Transverse colon (tissue), 4 donors: ENCODE results near the gene GAS7. TPM values are rescaled to one million over a fixed set of nuclear protein-coding genes. Genes with fewer than 3 reads are reported as not detected.

ENCODE experiments used
- DNase-seq: peaks from one replicate; pipeline ENCODE4 v3.0.0-alpha.2; 2019
- H3K27ac ChIP-seq, 4 donors: fragments of 200-600 bp; sonication (generic); 2 replicates each; pipeline ENCODE4 v1.5.1; 2016 to 2018; ENCODE audit warnings: inconsistent platforms in 4 of 4
- H3K27me3 ChIP-seq: fragments of 200-600 bp; sonication (generic); 2 replicates; pipeline ENCODE4 v1.5.1; 2017; ENCODE audit warnings: inconsistent platforms
- H3K36me3 ChIP-seq, 4 donors: fragments of 200-600 bp; sonication (generic); 2 replicates each; pipeline ENCODE4 v1.5.1; 2017 to 2019; ENCODE audit warnings: inconsistent platforms in 4 of 4
- H3K4me1 ChIP-seq, 4 donors: fragments of 200-600 bp; sonication (generic); 2 replicates each; pipeline ENCODE4 v1.5.1; 2017 to 2020; ENCODE audit warnings: inconsistent platforms in 4 of 4
- H3K4me3 ChIP-seq, 4 donors: fragments of 200-600 bp; sonication (generic); 1 replicate in 1 of 4; 2 replicates in 3 of 4; pipeline versions ENCODE4 v1.5.1 to v1.6.1; 2017 to 2019; ENCODE audit warnings: inconsistent platforms in 4 of 4
- H3K9me3 ChIP-seq, 2 donors: fragments of 200-600 bp; sonication (generic); 2 replicates each; pipeline ENCODE4 v1.5.1; 2017 to 2019; ENCODE audit warnings: inconsistent platforms in 2 of 2
- EP300 ChIP-seq: sonication (generic); formaldehyde crosslinking; IDR thresholded peaks from one replicate; pipeline ENCODE4 v1.6.1; 2017; ENCODE audit warnings: antibody characterized with exemption, low read depth
- POLR2A ChIP-seq: fragments of 450-650 bp; IDR thresholded peaks from one replicate; pipeline ENCODE4 v1.6.1; 2016; ENCODE audit warnings: antibody characterized with exemption, mild to moderate bottlenecking, moderate library complexity
- POLR2AphosphoS5 ChIP-seq, 3 donors: sonication (generic); formaldehyde crosslinking; IDR thresholded peaks; one replicate each; pipeline ENCODE4 v1.6.1; 2016; ENCODE audit warnings: antibody characterized with exemption in 3 of 3
- WGBS, 2 donors: methylation state at CpG; one replicate each; pipeline ENCODE4 v1.1.5; 2018; ENCODE audit warnings: low coverage in 1 of 2; 5-methylcytosine and 5-hydroxymethylcytosine counted together
- in situ Hi-C, 4 donors: fragments of 200-750 bp; cut with MboI; loops; one replicate each; pipeline versions ENCODE4 v1.15.0 to v1.15.1; 2017; ENCODE audit warnings: low sequenced_read_pairs in 3 of 4, low pct_ligation_motif_present in 1 of 4, low pct_unique_long_range_greater_than_20kb in 1 of 4
- intact Hi-C: fragments of 100-400 bp; cut with DNase I; formaldehyde crosslinking; loops from one replicate; pipeline ENCODE4 v1.15.1; 2023; ENCODE audit warnings: low total_unique reads
- total RNA-seq, 4 donors: library from RNA; depleted of rRNA; stranded (reverse); fragments of >200 nt; gene quantifications; one replicate each; pipeline ENCODE4 v1.1.0, GENCODE V29; 2016
- TF ChIP-seq, protein P1 (sequence below), 5 experiments: fragments of 200-600 bp in 3 of 5; fragments of 450-650 bp in 2 of 5; sonication (generic) in 3 of 5; IDR thresholded peaks; 1 replicate in 2 of 5; 2 replicates in 3 of 5; pipeline ENCODE4 v1.5.1; 2016 to 2017; ENCODE audit warnings: antibody characterized with exemption in 5 of 5, inconsistent platforms in 3 of 5, mild to moderate bottlenecking in 2 of 5, moderate library complexity in 1 of 5

Gene GAS7
- total RNA-seq, 4 donors from 2014 or later = 9.2 to 59.1 (median 15.2) TPM

- no peak for DNase-seq
- Histone ChIP-seq H3K4me1 (no peaks in the 10 kb centered on the region), H3K27me3 (no peaks in the 10 kb centered on the region), H3K9me3 (no peaks in the 10 kb centered on the region), H3K4me3 (no peak overlapping the region), H3K36me3 (no peaks in the 10 kb centered on the region), H3K27ac (no peak overlapping the region)
- TF ChIP-seq EP300 (no peak), POLR2AphosphoS5 (IDR thresholded peaks at IDR 0.05) (no peak)
- TF ChIP-seq, protein P1, sequence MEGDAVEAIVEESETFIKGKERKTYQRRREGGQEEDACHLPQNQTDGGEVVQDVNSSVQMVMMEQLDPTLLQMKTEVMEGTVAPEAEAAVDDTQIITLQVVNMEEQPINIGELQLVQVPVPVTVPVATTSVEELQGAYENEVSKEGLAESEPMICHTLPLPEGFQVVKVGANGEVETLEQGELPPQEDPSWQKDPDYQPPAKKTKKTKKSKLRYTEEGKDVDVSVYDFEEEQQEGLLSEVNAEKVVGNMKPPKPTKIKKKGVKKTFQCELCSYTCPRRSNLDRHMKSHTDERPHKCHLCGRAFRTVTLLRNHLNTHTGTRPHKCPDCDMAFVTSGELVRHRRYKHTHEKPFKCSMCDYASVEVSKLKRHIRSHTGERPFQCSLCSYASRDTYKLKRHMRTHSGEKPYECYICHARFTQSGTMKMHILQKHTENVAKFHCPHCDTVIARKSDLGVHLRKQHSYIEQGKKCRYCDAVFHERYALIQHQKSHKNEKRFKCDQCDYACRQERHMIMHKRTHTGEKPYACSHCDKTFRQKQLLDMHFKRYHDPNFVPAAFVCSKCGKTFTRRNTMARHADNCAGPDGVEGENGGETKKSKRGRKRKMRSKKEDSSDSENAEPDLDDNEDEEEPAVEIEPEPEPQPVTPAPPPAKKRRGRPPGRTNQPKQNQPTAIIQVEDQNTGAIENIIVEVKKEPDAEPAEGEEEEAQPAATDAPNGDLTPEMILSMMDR (IDR thresholded peaks at IDR 0.05) = no peak
- in situ Hi-C loops = loop anchor here in 1 of 4 donors (25.0 kb wide), 1 partner anchor 693 kb away; no protein-coding TSS in a partner anchor
- 60 to 84% methylated on average over 1 to 5 of the region's 5 CpGs for WGBS, 2 donors
- intact Hi-C loops = no loop called here
Measured at GRCh38 chr17:9918804-9919352, 279.5 kb downstream of the GAS7 start.

- in situ Hi-C loops = loop anchor here in 1 of 4 donors (25.0 kb wide), 1 partner anchor 694 kb away; no protein-coding TSS in a partner anchor
- intact Hi-C loops = no loop called here
- WGBS, 2 donors = 88 to 89% methylated on average over 4 to 8 of the region's 8 CpGs
- Histone ChIP-seq H3K4me1 (no peaks in the 10 kb centered on the region), H3K36me3 (no peaks in the 10 kb centered on the region), H3K4me3 (no peak overlapping the region), H3K9me3 (no peaks in the 10 kb centered on the region), H3K27me3 (no peaks in the 10 kb centered on the region), H3K27ac (no peak overlapping the region)
- no peak for DNase-seq
- TF ChIP-seq EP300 (no peak), POLR2A (no peak), POLR2AphosphoS5 (IDR thresholded peaks at IDR 0.05) (no peak)
- TF ChIP-seq, protein P1 (IDR thresholded peaks at IDR 0.05) = no peak
Measured at GRCh38 chr17:9918352-9918751, 280.1 kb downstream of the GAS7 start.

DNA sequence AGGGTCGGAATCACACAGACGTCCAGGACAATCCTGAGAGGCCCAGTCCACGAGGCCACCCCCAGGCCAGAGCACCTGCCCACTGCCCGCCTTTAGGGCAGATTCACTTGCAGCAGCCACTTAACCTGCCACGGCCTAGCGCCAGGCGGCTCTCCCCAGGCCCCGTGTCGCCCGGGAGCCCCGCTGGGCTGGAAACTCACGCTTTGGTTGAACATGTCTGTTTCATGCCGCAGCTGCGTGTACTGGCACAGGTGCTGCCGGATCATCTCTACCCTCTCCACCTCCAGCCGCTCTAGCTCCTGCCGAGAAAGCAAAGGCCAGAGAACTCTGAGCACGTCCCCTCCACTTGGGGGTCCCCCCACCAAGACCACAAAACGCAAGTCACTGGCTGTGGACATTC lies 280.6 kb downstream of the GAS7 start:
- TF ChIP-seq POLR2A (no peak), POLR2AphosphoS5 (IDR thresholded peaks at IDR 0.05) (no peak), EP300 (no peak)
- TF ChIP-seq, protein P1 (IDR thresholded peaks at IDR 0.05) = no peak
- Histone ChIP-seq H3K9me3 (no peaks in the 10 kb centered on the region), H3K36me3 (no peaks in the 10 kb centered on the region), H3K4me1 (no peaks in the 10 kb centered on the region), H3K4me3 (no peak overlapping the region), H3K27me3 (no peaks in the 10 kb centered on the region), H3K27ac (no peak overlapping the region)
- no peak for DNase-seq
- intact Hi-C loops = loop anchor here (1.0 kb wide), 1 partner anchor 38 kb away; no protein-coding TSS in a partner anchor
- in situ Hi-C loops = loop anchor here in 1 of 4 donors (25.0 kb wide), 1 partner anchor 694 kb away; no protein-coding TSS in a partner anchor
- 50 to 80% methylated on average over 2 to 19 of the region's 19 CpGs for WGBS, 2 donors

- H3K9me3 ChIP-seq = no peaks in the 10 kb centered on the region
- no peak overlapping the region for H3K27ac ChIP-seq
- DNase-seq = no peak
- no peaks in the 10 kb centered on the region for H3K4me1 ChIP-seq
- WGBS, 2 donors = 88% methylated on average over 13 of the region's 13 CpGs; no CpG with 5 or more reads in 1 of the 2 donors
- H3K36me3 ChIP-seq = no peaks in the 10 kb centered on the region
- in situ Hi-C loops (loop anchor here in 1 of 4 donors (25.0 kb wide), 1 partner anchor 695 kb away; no protein-coding TSS in a partner anchor), intact Hi-C loops (loop anchor here (1.0 kb wide), 1 partner anchor 38 kb away; no protein-coding TSS in a partner anchor)
- no peaks in the 10 kb centered on the region for H3K27me3 ChIP-seq
- no peak overlapping the region for H3K4me3 ChIP-seq
- no peak for TF ChIP-seq EP300
- TF ChIP-seq, protein P1 (IDR thresholded peaks at IDR 0.05) = no peak
- TF ChIP-seq POLR2A = no peak
- TF ChIP-seq POLR2AphosphoS5 (IDR thresholded peaks at IDR 0.05) = no peak
Measured at GRCh38 chr17:9917131-9917530, 281.3 kb downstream of the GAS7 start.
